Keratinocyte (primary cell): ENCODE measurements around the gene SPTBN4. TPM values are rescaled to one million over a fixed set of nuclear protein-coding genes. Genes with fewer than 3 reads are reported as not detected.

ENCODE experiments used
- DNase-seq: peaks from one replicate; pipeline ENCODE4 v3.0.0-alpha.2; 2011; ENCODE audit warnings: low read depth, missing footprints, low spot score
- FAIRE-seq: peaks from 2 replicates; lab custom pipeline; 2011; peaks lifted over from hg19 to GRCh38; lab: Jason Lieb, UNC
- H2AFZ ChIP-seq: 2 replicates; pipeline ENCODE4 v1.6.0; 2012; ENCODE audit warnings: low read length, control low read depth, inconsistent platforms; ENCODE audit not compliant: control insufficient read depth
- H3K27ac ChIP-seq: 2 replicates; pipeline ENCODE4 v1.5.1; 2011; ENCODE audit warnings: low read length; ENCODE audit not compliant: control insufficient read depth, insufficient read depth
- H3K27me3 ChIP-seq: 3 replicates; pipeline ENCODE4 v1.6.0; 2011; ENCODE audit warnings: low read length; ENCODE audit not compliant: control insufficient read depth, insufficient read depth; ENCODE audit errors: extremely low read depth
- H3K36me3 ChIP-seq, 2 experiments: 2 replicates in 1 of 2; 3 replicates in 1 of 2; pipeline ENCODE4 v1.5.1; 2011; ENCODE audit warnings: low read length in 2 of 2, mild to moderate bottlenecking in 1 of 2; ENCODE audit not compliant: control insufficient read depth in 2 of 2, insufficient read depth in 2 of 2; ENCODE audit errors: extremely low read depth in 1 of 2
- H3K4me1 ChIP-seq: 3 replicates; pipeline ENCODE4 v1.5.1; 2011; ENCODE audit warnings: low read length; ENCODE audit not compliant: control insufficient read depth, insufficient read depth; ENCODE audit errors: extremely low read depth
- H3K4me2 ChIP-seq: 3 replicates; pipeline ENCODE4 v1.6.0; 2011; ENCODE audit warnings: low read depth, low read length; ENCODE audit not compliant: control insufficient read depth, insufficient read depth; ENCODE audit errors: extremely low read depth
- H3K4me3 ChIP-seq, 3 experiments: fragments of 200-600 bp in 1 of 3; sonication (generic) in 1 of 3; 2 replicates in 2 of 3; 3 replicates in 1 of 3; pipeline ENCODE4 v1.5.1; 2011 to 2016; ENCODE audit warnings: low read length in 3 of 3, mild to moderate bottlenecking in 3 of 3, control low read depth in 2 of 3, inconsistent platforms in 1 of 3, low read depth in 1 of 3, mixed read lengths in 1 of 3, mixed run types in 1 of 3, moderate library complexity in 1 of 3; ENCODE audit not compliant: control insufficient read depth in 2 of 3, insufficient read depth in 2 of 3; ENCODE audit errors: extremely low read depth in 1 of 3
- H3K79me2 ChIP-seq: 2 replicates; pipeline ENCODE4 v1.6.0; 2012; ENCODE audit warnings: low read length; ENCODE audit not compliant: control insufficient read depth, insufficient read depth
- H3K9ac ChIP-seq: 3 replicates; pipeline ENCODE4 v1.6.0; 2011; ENCODE audit warnings: low read length; ENCODE audit not compliant: control insufficient read depth, insufficient read depth; ENCODE audit errors: extremely low read depth
- H3K9me1 ChIP-seq: 3 replicates; pipeline ENCODE4 v1.6.0; 2011; ENCODE audit warnings: low read length; ENCODE audit not compliant: control insufficient read depth, insufficient read depth; ENCODE audit errors: extremely low read depth
- H3K9me3 ChIP-seq: 2 replicates; pipeline ENCODE4 v1.5.1; 2012; ENCODE audit warnings: low read depth, low read length; ENCODE audit not compliant: control insufficient read depth
- H4K20me1 ChIP-seq: 3 replicates; pipeline ENCODE4 v1.6.0; 2011; ENCODE audit warnings: low read length; ENCODE audit not compliant: control insufficient read depth, insufficient read depth; ENCODE audit errors: extremely low read depth
- CTCF ChIP-seq, 3 experiments: IDR thresholded peaks in 1 of 3; conservative IDR thresholded peaks in 1 of 3; optimal IDR thresholded peaks in 1 of 3; 2 replicates in 2 of 3; 3 replicates in 1 of 3; pipeline versions ENCODE3 to v1.5.1; 2011; ENCODE audit warnings: low read length in 3 of 3, mild to moderate bottlenecking in 3 of 3, moderate library complexity in 2 of 3, control low read depth in 1 of 3, inconsistent platforms in 1 of 3; ENCODE audit not compliant: insufficient read depth in 2 of 3; ENCODE audit errors: extremely low read depth in 1 of 3
- EZH2 ChIP-seq: IDR thresholded peaks from one replicate; pipeline ENCODE4 v1.6.1; 2012; ENCODE audit warnings: inconsistent platforms, mild to moderate bottlenecking, low read length, moderate library complexity
- dilution Hi-C: fragments of 300-500 bp; cut with MboI; formaldehyde crosslinking; loops from one replicate; pipeline ENCODE4 v1.7.0; 2020; ENCODE audit warnings: low sequenced_read_pairs; ENCODE audit not compliant: extremely low pct_ligation_motif_present
- polyA plus RNA-seq, 5 experiments: library from polyadenylated mRNA; depleted of rRNA in 3 of 5; stranded (reverse) in 3 of 5; stranded (forward) in 1 of 5; unstranded in 1 of 5; fragments of >200 nt; gene quantifications; 1 replicate in 1 of 5; 2 replicates in 3 of 5; 3 replicates in 1 of 5; pipeline versions ENCODE4 v1.2.1 to v1.2.3, GENCODE V29; 2011 to 2012; ENCODE audit warnings: missing spikeins in 2 of 5, low read depth in 1 of 5, low replicate concordance in 1 of 5

SPTBN4 gene
- polyA plus RNA-seq, 1 donor (not counting 4 experiments of a cell fraction or from before 2014, with no cell fraction given) = 0.17 TPM

GRCh38 chr19:40446263-40446784 is 20.5 kb upstream of the SPTBN4 start:
- no peak for TF ChIP-seq EZH2
- no peak for TF ChIP-seq CTCF (optimal IDR thresholded peaks at IDR 0.05 in 1 of 3, IDR thresholded peaks at IDR 0.05 in 1 of 3, conservative IDR thresholded peaks at IDR 0.05 in 1 of 3; ENCODE audit: extremely low read depth in 1 of 3, insufficient read depth in 2 of 3, low read length in 3 of 3)
- H3K4me1 ChIP-seq = peaks cover 16% of the 10 kb centered on the region
- H3K9ac ChIP-seq = no peak overlapping the region
- H3K27ac ChIP-seq = no peak overlapping the region
- H3K9me3 ChIP-seq = no peaks in the 10 kb centered on the region
- no peak overlapping the region for H3K4me3 ChIP-seq
- peaks cover 5% of the 10 kb centered on the region for H4K20me1 ChIP-seq
- H3K79me2 ChIP-seq = peaks cover 24% of the 10 kb centered on the region
- H3K9me1 ChIP-seq = no peaks in the 10 kb centered on the region
- FAIRE-seq (no peak), DNase-seq (no peak)
- no peak overlapping the region for H3K4me2 ChIP-seq
- no peaks in the 10 kb centered on the region for H3K27me3 ChIP-seq
- dilution Hi-C loops = no loop called here
- H3K36me3 ChIP-seq = peaks cover 7 to 8% of the 10 kb centered on the region in 2 experiments
- H2AFZ ChIP-seq = no peak overlapping the region

DNA sequence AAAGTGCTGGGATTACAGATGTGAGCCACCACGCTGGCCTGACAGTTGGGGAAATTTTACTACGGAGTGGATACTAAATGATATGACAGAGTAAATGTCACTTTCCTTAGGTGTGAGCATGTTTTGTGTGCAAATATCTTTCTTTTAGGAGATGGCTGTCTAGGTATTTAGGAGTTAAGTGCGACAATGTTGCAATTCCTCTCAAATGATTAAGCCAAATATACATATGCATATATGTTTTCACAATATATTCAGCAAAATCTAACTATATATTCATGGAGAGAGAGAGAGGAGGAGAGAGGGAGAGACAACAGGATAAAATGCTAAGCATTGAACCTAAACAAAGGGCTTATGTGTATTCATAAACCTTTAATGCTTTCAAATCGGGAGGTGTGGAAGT is 17.3 kb upstream of the SPTBN4 start:
- no peak overlapping the region for H3K4me2 ChIP-seq
- H3K9me3 ChIP-seq = no peaks in the 10 kb centered on the region
- DNase-seq (no peak), FAIRE-seq (no peak)
- H3K9ac ChIP-seq = no peak overlapping the region
- dilution Hi-C loops = no loop called here
- H3K79me2 ChIP-seq = no peaks in the 10 kb centered on the region
- H3K4me1 ChIP-seq = peaks cover 22% of the 10 kb centered on the region
- peaks cover 0 to 2% of the 10 kb centered on the region in 2 experiments for H3K36me3 ChIP-seq
- H3K9me1 ChIP-seq = no peaks in the 10 kb centered on the region
- H3K27me3 ChIP-seq = no peaks in the 10 kb centered on the region
- H2AFZ ChIP-seq = no peak overlapping the region
- no peak overlapping the region for H3K27ac ChIP-seq
- no peak overlapping the region for H3K4me3 ChIP-seq
- no peaks in the 10 kb centered on the region for H4K20me1 ChIP-seq
- TF ChIP-seq EZH2 = no peak
- TF ChIP-seq CTCF (optimal IDR thresholded peaks at IDR 0.05 in 1 of 3, IDR thresholded peaks at IDR 0.05 in 1 of 3, conservative IDR thresholded peaks at IDR 0.05 in 1 of 3; ENCODE audit: extremely low read depth in 1 of 3, insufficient read depth in 2 of 3, low read length in 3 of 3) = no peak
